NCI-H2107 treated with DMSO at 0.1 percent for 48 hours (cell line): ENCODE data around the gene LYL1.

ENCODE experiments used
- DNase-seq: peaks from one replicate; lab custom pipeline; 2025; ENCODE audit not compliant: unreplicated experiment; lab: John Stamatoyannopoulos, UW

The LYL1 gene

DNA sequence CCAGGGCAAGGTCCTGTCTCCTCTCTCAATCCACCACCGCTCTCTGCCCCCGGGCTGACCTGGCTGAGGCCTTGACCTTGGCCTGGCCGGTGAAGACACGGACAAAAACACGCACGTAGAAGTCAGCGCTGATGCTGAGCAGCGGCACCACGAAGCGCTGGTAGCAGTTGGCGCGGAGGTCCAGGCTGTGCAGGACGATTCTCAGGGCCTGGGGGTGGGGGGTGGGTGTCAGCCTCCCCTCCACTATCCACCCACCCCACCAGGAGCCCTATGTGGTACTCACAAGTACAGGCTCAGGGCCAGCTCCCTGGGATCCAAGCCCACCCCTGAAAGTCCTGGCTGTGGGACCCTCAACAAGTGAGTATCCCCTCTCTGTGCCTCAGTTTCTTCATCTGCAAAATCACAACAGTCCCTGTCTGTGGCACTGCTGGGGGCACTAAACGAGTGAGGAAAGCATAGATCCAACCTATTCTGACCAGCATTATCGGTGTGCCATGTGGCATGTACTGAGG, 7.5 kb upstream of the LYL1 start:
- no peak for DNase-seq

- no peak for DNase-seq
Observed at GRCh38 chr19:13109361-13110098, 6.9 kb upstream of the LYL1 start.

DNA sequence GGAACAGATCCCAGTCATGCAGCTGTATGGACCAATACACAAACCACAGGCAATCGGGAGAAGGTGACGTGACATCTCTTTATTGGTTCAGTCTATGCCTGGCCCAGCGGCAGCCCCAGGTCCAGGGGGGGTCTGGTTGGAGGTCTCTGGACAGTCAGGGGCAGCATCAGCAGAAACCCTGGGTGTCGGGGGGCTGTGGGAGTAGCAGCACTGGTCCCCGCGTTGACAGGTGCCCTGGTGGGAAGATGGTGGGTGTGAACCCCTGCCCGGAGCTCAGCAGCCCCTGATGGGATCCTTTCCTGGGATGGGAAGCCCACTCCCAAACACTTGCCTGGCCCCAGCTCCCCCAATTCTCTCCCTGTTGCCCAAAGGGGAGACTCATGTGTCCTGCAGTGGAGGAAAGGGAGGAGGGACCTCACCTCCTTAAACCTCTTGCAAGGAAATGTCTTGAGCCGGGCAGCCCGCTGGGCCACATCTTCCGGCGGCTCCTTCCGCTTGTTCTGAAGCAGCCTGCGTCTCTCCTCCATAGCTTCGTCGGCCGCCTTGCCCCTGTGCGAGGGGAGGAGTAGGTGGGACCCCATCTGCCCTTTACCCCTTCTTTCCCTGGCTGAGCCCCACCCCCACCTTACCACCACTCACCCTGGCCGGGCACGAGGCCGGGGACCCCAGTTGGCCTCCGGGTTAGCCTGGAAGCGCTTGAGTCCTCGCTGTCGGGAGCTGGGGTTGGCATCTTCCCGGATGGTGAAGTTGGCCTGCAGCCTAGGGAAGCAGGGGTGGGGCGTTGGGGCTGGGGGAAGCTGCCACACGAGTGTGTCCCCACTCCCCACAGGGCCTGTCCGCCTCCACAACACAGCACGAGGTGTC, 2.4 kb upstream of the LYL1 start:
- DNase-seq = no peak

DNA sequence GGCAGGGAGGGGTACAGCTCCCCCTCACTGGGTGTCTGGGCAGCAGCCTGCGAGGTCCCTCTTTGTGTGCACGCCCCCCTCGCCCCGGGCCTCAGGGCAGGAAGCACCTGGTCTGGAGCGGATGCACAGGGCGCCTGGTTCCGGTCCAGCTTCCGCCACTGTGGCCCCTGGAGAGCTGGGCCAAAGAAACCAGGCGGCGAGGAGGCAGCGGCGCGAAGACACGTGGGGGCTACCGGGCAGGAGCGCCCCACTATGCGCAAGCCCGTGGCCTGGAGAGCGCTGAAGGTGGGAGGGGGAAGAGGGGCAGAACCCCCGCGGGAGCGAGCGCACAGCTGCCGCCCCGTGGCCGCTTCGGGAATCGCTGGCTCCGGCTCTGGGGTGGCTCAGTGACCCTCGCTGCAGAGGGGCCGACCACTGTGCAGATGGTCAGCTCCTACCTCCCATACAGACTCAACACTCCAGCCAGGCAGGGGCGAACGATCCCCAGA, 1.7 kb upstream of the LYL1 start:
- DNase-seq = no peak

DNA sequence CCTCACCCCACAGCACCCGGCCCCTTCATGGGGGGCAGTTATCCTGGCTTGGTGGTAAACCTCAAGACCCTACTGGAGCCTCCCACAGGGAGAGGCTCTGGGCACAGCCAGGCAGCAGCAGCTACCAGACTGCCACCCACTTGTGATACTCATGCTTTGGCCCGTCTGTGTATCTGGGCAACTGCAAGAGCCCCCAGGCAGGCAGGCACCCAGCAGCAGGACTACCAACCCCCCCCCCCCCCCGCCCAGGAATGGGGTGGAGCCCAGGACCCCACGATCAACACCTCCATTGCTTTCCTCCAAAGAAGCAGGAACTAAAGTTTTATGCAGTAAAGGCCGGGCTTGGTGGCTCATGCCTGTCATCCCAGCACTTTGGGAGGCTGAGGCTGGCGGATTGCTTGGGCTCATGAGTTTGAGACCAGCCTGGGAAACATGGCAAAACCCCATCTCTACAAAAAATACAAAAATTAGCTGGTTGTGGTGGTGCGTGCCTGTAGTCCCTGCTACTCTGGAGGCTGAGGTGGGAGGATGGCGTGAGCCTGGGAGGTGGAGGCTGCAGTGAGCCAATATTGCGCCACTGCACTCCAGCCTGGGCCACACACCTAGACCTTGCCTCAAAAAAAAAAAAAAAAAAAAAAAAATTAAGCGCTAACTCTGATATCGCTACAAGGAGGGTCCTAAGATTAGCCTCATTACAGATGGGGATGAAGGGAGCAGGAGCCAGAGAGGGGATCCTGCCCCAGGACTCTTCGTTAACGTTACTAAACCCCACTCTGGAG, 1.1 kb upstream of the LYL1 start:
- no peak for DNase-seq

- DNase-seq = no peak
Observed at GRCh38 chr19:13102416-13102665, 317 bp downstream of the LYL1 start.

- DNase-seq = no peak
Observed at GRCh38 chr19:13101590-13102415, 855 bp downstream of the LYL1 start.

DNA sequence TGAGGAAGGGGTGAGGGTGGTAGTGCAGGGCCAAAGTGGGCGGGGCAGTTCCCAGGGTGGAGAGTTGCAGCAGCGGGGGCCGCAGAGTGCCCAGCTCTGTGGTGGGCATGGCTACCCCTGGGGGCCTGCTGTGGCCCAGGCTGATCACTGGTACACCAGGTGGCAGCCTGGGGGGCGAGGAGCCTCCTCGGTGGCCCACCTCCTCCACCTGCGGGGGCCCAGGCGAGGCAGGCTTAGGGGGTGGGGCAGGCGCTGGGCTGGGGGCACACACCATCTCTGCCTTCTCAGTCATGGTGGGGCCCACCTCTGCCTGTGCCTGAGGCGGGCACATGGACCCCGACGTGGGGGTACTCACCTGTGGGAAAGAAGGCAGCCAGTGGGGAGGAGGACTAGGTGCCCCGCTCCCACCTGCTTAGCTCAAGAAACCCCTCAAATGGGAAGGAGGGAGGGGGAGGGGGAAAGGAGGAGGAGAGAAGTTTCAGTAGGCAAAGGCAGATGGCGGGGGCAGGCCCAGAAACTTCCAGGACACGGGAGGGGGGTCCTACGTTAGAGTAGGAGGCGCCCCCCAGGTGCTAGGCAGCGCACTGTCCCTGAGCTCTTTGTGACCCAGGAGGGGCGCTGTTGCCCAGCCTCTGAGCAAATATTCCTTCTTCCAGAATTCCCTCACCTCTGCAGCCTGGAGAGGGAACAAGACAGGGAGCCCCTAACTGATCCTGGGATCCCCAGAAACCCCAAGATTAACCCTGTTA, 1.6 kb downstream of the LYL1 start:
- DNase-seq = no peak

- no peak for DNase-seq
Observed at GRCh38 chr19:13100031-13100588, 2.5 kb downstream of the LYL1 start.

GRCh38 chr19:13099073-13099999, 3.3 kb downstream of the LYL1 start:
- DNase-seq = peak; percentile 13

DNA sequence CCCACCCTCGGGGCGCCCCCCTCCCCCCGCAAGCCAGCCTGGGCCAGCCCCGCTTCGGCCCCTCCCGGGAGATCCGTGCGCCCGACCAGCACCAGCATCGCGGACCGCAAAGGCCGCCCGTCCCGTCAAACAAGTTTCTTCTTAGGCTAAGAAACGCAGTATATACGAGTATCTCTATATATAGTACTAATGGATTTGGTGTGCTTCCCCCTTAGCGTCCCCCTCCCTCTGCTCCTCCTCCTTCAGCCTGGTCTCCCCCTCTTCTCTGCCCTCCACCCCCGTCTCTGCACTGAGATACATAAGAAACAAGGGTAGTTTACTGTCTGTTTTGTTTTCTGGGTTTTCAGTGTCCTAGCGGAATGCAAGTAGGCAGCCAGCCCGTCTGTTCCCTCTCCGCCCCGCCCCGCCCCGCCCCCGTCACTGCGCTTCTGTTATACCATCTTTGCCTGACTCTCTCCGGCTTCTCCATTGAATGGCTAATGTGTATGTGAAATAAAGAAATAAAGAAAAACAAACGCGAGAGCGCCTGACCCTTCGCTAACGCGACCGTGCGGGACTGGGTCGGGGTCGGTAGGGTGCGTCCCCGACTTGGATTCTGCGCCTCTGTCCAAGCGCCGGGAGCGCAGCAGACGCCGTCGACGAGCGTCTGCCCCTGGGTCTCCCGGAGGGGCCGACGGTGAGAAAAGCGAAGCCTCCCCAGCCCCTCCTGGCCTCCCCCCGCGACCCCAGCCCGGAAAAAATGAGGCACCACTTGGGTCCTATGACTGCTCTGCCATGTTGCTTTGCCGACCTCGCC, 4.2 kb downstream of the LYL1 start:
- no peak for DNase-seq

DNA sequence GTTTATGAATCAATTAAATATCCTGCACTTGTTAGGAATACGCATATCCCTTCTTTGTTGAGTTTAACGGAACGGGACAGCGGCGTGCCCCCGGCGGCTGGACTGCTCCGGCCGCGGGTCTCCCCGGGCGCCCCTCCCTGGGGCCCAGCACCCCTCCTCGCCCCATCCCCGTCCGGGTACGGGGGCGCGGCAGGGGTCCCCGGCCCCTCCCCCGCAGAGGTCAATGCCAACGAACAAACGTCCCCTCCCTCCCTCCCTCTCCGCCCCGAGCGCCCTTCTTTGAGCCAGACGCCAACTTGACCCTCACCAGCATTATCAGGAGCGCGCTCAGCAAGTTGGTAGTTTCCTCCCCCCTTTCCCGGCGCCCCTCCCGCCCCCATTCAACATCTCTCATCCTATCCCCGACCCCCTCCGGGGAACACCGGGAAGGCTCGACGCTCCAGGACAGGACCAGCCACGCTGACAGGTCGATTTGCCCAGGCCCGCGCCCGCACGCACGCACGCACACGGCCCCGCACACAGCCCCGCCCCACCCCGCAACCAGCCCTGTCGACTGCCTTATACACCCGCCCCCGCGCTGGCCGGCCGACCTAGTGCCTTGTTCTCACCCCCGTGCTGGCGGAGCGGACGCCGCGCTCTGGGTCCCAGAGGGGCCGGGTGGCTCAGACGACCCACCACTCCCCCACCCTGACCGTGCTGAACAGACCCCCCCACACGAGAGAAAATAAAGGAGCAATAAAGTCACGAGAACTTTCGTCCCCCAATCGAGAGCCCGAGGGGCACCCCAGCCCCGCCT, 5.0 kb downstream of the LYL1 start:
- no peak for DNase-seq

DNA sequence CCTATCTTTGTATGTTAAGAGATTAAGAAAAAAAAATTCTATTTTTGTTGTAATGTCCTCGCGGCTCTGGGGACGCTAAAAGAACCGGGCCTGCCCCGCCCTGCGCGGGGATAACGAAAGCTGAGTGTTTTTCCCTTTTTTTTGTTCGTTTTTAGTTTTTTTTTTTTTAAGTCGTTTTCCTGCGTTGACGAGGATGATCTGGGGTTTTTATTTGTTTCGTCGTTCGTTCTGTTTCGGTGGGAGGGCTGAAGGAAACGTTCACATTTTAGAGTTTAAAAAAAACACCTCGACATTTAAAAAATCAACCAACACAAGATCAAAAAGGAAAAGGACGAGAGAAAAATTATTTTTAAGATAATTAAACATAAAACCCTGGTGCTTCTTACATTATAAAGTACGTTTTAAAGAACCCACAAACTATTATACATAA, 5.6 kb downstream of the LYL1 start:
- no peak for DNase-seq

DNA sequence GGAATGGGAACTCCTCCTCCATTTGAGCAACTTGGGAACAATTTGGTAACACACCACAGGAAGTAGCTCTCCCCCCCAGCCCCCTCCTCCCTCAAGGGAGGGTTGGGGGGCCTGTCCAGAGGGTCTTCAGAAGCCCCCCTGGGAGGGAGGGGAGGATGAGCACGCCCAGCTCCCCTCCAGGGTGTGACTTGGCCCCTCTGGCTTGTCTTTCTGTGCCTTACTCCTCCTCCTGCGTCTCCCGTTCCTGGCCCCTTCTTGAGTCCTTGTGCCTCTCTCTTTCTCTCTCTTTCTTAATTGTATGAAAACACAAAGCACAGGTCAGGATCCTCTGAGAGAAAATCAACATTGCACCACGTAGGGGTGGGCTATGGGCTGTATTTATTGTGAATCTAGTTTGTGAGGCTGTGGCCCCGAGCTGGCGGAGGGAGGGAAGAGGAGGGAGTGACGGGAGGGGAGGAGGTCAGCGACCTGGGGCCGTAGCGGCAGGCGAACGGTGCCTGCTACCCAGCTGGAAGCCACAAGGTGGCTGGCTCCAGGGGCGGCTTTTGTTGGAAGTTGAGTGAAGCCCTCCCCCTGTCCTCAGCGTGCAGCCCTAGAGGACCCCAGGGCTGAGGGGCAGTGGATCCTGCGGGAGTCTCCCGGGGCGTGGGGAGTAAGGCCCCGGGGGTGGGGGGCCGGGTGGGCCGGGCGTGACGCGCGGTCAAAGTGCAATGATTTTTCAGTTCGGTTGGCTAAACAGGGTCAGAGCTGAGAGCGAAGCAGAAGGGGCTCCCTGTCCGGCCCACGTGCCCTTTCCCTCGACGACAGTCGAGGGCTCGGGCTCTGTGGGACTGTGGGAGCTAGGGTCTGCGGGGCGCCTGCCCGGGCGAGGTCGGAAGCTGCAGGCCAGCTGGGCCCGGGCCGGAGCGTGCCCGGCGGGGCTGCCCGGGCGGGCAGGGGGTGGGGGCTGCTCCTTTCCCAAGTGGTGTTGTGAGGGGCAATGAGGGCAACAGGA, 6.4 kb downstream of the LYL1 start:
- DNase-seq = no peak

- DNase-seq = no peak
Observed at GRCh38 chr19:13095393-13095784, 7.3 kb downstream of the LYL1 start.
